ENCODE data around the gene TNFAIP8L1.
A peak's percentile ranks its signal among the peaks of the same experiment; 100 is the strongest.

The TNFAIP8L1 gene

GRCh38 chr19:4652075-4652474, 12.8 kb downstream of the TNFAIP8L1 start:
- Histone ChIP-seq H3K27me3 (ENCODE audit: control insufficient read depth, insufficient read depth, low read length) (no peaks in the 10 kb centered on the region), H3K4me1 (ENCODE audit: control insufficient read depth, insufficient read depth, low read length) (no peaks in the 10 kb centered on the region; the same call in 1 of the 2 replicates), H3K4me3 (ENCODE audit: low read depth, low read length) (no peak overlapping the region), H3K9ac (ENCODE audit: low read length) (no peak overlapping the region), H3K9me3 (ENCODE audit: control insufficient read depth, insufficient read depth, low read depth, low read length) (no peaks in the 10 kb centered on the region), H3K36me3 (ENCODE audit: control insufficient read depth, insufficient read depth, low read length) (peaks cover 16% of the 10 kb centered on the region; the same call in 1 of the 2 replicates), H3K27ac (ENCODE audit: low read depth, low read length) (no peak overlapping the region)

DNA sequence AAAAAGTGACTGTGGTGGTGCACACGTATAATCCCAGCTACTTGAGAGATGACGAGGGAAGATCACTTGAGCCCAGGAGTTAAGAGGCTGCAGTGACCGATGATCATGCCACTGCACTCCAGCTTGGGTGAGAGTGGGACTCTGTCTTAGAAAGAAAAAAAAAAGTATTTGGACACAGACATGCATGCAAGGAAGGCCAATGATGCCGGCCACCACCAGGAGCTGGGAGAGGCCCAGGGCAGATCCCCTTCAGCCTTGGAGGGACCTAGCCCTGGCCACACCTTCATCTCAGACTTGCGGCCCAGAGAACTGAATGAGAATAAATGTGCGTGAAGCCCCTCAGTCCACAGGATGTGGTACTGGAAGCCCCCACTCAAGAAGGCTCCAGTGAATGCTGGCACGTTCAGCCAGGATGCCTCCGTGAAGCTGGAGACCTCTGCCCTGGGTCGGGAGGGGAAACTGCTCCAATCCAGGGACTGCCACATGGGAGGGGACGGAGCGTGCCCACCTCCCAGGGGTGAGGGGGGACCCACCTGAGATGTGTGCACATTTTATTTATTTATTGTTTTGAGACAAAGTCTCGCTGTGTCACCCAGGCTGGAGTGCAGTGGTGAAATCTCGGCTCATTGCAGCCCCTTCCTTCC, 14.6 kb downstream of the TNFAIP8L1 start:
- peaks cover 33% of the 10 kb centered on the region for H3K36me3 ChIP-seq (ENCODE audit: control insufficient read depth, insufficient read depth, low read length)
- no peak overlapping the region for H3K9ac ChIP-seq (ENCODE audit: low read length)
- no peaks in the 10 kb centered on the region; the same call in 1 of the 2 replicates for H3K9me3 ChIP-seq (ENCODE audit: control insufficient read depth, insufficient read depth, low read depth, low read length)
- H3K27me3 ChIP-seq (ENCODE audit: control insufficient read depth, insufficient read depth, low read length), result no peaks in the 10 kb centered on the region
- no peak overlapping the region for H3K27ac ChIP-seq (ENCODE audit: low read depth, low read length)
- H3K4me3 ChIP-seq (ENCODE audit: low read depth, low read length), result no peak overlapping the region
- no peaks in the 10 kb centered on the region for H3K4me1 ChIP-seq (ENCODE audit: control insufficient read depth, insufficient read depth, low read length)

DNA sequence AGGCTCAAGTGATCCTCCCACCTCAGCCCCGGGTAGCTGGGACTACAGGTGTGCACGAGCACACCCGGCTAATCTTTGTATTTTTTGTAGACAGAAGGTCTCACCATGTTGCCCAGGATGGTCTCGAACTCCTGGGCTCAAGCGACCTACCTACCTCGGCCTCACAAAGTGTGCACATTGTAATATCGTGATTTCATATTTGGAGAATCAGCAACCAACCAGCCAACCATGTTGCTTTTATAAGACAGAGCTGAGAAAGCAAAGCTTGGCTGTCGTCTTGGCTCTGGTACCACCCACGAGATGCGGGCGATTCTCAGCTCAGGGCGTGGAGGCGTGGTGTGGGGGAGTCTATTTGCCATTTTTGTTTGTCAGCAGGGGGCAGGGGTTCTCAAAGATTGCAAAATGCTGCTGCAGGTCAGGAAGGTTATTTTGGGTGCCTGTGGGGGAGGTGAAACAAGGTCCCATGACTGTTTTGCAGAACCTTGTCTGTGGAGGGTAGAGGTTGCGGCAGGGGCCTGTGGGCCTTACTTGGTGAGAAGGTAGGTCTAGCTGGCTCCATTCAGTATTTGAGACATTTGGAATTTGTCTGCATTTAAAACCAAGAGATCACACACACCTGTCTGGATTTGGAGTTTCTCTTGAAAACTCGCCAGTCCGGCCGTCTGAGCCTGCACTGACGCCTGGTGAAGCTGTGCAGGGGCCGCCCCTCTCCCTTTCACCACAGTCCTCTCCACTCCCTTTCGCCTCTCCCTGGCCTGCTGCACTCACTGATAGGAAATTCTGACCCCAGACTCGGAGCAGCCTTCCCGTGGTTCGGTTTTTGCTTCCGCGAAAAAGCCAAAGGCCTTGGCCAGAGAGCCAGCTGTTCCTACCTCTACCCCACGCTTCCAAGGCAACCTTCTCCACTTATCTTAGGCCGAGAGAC, 15.4 kb downstream of the TNFAIP8L1 start:
- no peak overlapping the region for H3K9ac ChIP-seq (ENCODE audit: low read length)
- no peak overlapping the region for H3K4me3 ChIP-seq (ENCODE audit: low read depth, low read length)
- peaks cover 38% of the 10 kb centered on the region for H3K36me3 ChIP-seq (ENCODE audit: control insufficient read depth, insufficient read depth, low read length)
- no peaks in the 10 kb centered on the region for H3K27me3 ChIP-seq (ENCODE audit: control insufficient read depth, insufficient read depth, low read length)
- no peaks in the 10 kb centered on the region; the same call in 1 of the 2 replicates for H3K9me3 ChIP-seq (ENCODE audit: control insufficient read depth, insufficient read depth, low read depth, low read length)
- no peak overlapping the region for H3K27ac ChIP-seq (ENCODE audit: low read depth, low read length)
- no peaks in the 10 kb centered on the region for H3K4me1 ChIP-seq (ENCODE audit: control insufficient read depth, insufficient read depth, low read length)

- no peaks in the 10 kb centered on the region; the same call in 1 of the 2 replicates for H3K9me3 ChIP-seq (ENCODE audit: control insufficient read depth, insufficient read depth, low read depth, low read length)
- H3K27ac ChIP-seq (ENCODE audit: low read depth, low read length), result no peak overlapping the region
- H3K36me3 ChIP-seq (ENCODE audit: control insufficient read depth, insufficient read depth, low read length), result peaks cover 49% of the 10 kb centered on the region
- H3K4me3 ChIP-seq (ENCODE audit: low read depth, low read length), result no peak overlapping the region
- no peaks in the 10 kb centered on the region for H3K4me1 ChIP-seq (ENCODE audit: control insufficient read depth, insufficient read depth, low read length)
- H3K9ac ChIP-seq (ENCODE audit: low read length), result no peak overlapping the region
- no peaks in the 10 kb centered on the region for H3K27me3 ChIP-seq (ENCODE audit: control insufficient read depth, insufficient read depth, low read length)
These were observed 16.8 kb downstream of the TNFAIP8L1 start for GRCh38 chr19:4656102-4656501.

DNA sequence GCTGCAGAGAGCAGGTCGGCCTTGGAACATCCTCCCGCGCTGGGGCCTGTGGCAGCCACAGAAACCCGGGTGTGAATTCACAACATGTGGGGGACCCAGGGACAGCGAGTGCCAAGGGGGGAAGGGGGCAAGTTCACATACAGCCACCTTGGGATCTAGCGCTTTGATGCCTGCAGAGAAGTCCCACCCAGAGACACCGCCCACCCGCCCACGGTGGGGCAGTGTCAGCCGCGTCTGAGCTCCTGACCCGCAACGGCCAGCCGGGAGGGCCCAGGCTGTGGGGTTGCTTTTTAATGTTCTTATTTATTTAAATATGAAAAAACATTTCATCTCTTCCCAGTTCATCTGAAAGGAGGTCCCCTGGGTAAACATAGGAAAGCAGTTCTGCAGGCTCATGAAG, 17.9 kb downstream of the TNFAIP8L1 start:
- Histone ChIP-seq H3K36me3 (ENCODE audit: control insufficient read depth, insufficient read depth, low read length) (peaks cover 54% of the 10 kb centered on the region), H3K4me1 (ENCODE audit: control insufficient read depth, insufficient read depth, low read length) (no peaks in the 10 kb centered on the region)

DNA sequence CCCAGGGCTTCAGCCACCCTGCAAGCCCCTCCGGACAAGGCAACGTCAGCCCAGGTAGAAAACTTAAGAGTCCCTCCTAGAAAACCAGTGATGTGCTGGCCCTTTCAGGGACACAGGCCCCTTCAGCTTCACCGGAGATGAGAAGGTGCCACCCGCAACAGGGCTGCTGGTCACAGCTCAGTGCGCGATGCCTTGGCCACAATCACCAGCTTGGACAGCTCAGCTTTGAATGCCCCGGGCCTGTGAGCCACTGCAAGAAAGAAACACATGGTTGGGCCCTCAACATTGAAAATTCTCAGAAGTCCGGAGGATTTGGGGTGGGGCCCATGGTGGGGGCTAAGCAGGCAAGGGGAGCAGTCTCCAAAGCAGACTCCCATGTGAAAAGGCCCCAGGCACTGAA, 18.5 kb downstream of the TNFAIP8L1 start:
- Histone ChIP-seq H3K36me3 (ENCODE audit: control insufficient read depth, insufficient read depth, low read length) (peaks cover 60% of the 10 kb centered on the region), H3K4me1 (ENCODE audit: control insufficient read depth, insufficient read depth, low read length) (no peaks in the 10 kb centered on the region), H3K27ac (ENCODE audit: low read depth, low read length) (no peak overlapping the region), H3K9me3 (ENCODE audit: control insufficient read depth, insufficient read depth, low read depth, low read length) (no peaks in the 10 kb centered on the region; the same call in 1 of the 2 replicates), H3K4me3 (ENCODE audit: low read depth, low read length) (no peak overlapping the region), H3K27me3 (ENCODE audit: control insufficient read depth, insufficient read depth, low read length) (no peaks in the 10 kb centered on the region), H3K9ac (ENCODE audit: low read length) (no peak overlapping the region)

More for the DNA sequence above, 17.9 kb downstream of the TNFAIP8L1 start:
- no peaks in the 10 kb centered on the region for H3K27me3 ChIP-seq (ENCODE audit: control insufficient read depth, insufficient read depth, low read length)
- H3K27ac ChIP-seq (ENCODE audit: low read depth, low read length), result no peak overlapping the region
- no peak overlapping the region for H3K9ac ChIP-seq (ENCODE audit: low read length)
- no peaks in the 10 kb centered on the region; the same call in 1 of the 2 replicates for H3K9me3 ChIP-seq (ENCODE audit: control insufficient read depth, insufficient read depth, low read depth, low read length)
- H3K4me3 ChIP-seq (ENCODE audit: low read depth, low read length), result no peak overlapping the region

DNA sequence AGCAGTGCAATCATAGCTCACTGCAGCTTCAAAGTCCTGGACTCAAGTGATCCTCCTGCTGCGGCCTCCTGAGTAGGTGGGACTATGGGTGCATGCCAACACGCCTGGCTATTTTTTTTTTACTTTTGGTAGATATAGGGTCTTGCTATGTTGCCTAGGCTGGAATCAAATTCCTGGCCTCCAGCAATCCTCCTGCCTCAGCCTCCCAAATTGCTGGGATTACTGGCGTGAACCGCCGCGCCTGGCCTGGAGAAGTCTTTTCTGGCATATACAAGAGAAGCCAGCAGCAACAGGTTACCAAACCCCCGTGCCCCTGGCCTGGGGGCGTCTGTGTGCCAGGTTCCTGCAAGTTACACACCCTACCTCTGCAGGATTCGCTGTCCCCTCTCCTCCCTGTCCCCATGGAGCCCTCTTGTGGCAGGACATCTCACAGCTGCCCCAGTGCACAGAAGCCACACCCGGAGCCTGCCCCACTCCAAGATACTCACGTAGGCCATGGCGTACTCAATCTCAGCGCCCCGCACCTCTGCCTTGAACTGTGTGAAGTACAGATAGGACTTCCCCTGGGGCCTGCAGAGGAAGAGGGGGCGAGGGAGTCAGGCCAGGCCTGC, 21.0 kb downstream of the TNFAIP8L1 start:
- H3K36me3 ChIP-seq (ENCODE audit: control insufficient read depth, insufficient read depth, low read length), result peaks cover 68% of the 10 kb centered on the region
- no peaks in the 10 kb centered on the region; the same call in 1 of the 2 replicates for H3K9me3 ChIP-seq (ENCODE audit: control insufficient read depth, insufficient read depth, low read depth, low read length)
- no peak overlapping the region for H3K27ac ChIP-seq (ENCODE audit: low read depth, low read length)
- H3K4me3 ChIP-seq (ENCODE audit: low read depth, low read length), result no peak overlapping the region
- H3K9ac ChIP-seq (ENCODE audit: low read length), result peak overlapping the region; percentile 34
- H3K4me1 ChIP-seq (ENCODE audit: control insufficient read depth, insufficient read depth, low read length), result no peaks in the 10 kb centered on the region
- no peaks in the 10 kb centered on the region for H3K27me3 ChIP-seq (ENCODE audit: control insufficient read depth, insufficient read depth, low read length)

DNA sequence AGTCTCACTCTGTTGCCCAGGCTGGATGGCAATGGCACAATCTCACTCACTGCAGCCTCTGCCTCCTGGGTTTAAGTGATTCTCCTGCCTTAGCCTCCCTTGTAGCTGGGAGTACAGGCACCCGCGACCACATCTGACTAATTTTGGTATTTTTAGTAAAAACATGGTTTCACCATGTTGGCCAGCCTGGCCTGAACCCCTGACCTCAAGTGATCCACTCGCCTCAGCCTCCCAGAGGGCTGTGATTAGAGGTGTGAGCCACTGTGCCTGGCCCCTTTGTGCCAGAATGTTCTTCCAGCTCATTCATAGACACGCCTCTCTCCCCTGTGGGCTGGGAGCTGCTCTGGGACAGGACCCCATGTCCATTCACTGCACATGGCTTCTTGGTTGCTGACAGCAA, 21.7 kb downstream of the TNFAIP8L1 start:
- Histone ChIP-seq H3K9ac (ENCODE audit: low read length) (no peak overlapping the region), H3K27me3 (ENCODE audit: control insufficient read depth, insufficient read depth, low read length) (no peaks in the 10 kb centered on the region), H3K36me3 (ENCODE audit: control insufficient read depth, insufficient read depth, low read length) (peaks cover 70% of the 10 kb centered on the region), H3K4me3 (ENCODE audit: low read depth, low read length) (no peak overlapping the region), H3K4me1 (ENCODE audit: control insufficient read depth, insufficient read depth, low read length) (no peaks in the 10 kb centered on the region), H3K27ac (ENCODE audit: low read depth, low read length) (no peak overlapping the region), H3K9me3 (ENCODE audit: control insufficient read depth, insufficient read depth, low read depth, low read length) (no peaks in the 10 kb centered on the region; the same call in 1 of the 2 replicates)

DNA sequence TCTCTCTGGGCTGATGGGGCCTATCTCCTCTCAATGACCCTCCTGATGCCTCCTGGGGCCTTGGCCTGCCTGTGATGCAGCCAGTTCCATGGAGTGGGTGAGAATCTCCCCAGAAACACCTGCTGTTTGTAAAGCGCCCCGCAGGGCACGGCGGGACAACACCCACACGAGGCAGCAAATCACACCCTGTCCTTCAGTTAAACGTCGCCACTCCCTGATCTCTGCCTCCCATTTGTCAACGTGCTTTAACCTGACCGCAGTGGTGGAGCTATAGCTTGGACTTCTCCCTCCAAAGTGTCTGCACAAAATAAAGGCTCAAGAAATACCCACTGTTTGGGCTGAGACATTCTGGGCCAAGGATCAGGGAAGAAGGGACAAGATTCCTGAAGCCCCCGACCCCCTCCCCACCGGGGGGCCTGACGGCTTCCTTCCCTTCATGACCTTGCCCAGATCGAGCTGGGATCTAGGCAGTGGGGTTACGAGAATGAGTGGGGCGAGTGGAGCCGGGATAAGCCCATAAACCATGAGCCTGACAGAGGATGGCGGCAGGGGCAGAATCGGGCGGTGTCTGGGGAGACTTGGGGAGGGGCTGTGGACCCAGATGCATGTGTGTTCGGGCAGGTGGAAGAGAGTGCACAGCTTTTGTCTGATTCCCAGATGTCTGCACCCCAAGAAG, 22.8 kb downstream of the TNFAIP8L1 start:
- H3K9ac ChIP-seq (ENCODE audit: low read length), result no peak overlapping the region
- no peaks in the 10 kb centered on the region for H3K27me3 ChIP-seq (ENCODE audit: control insufficient read depth, insufficient read depth, low read length)
- no peak overlapping the region for H3K4me3 ChIP-seq (ENCODE audit: low read depth, low read length)
- H3K4me1 ChIP-seq (ENCODE audit: control insufficient read depth, insufficient read depth, low read length), result no peaks in the 10 kb centered on the region
- peaks cover 66% of the 10 kb centered on the region for H3K36me3 ChIP-seq (ENCODE audit: control insufficient read depth, insufficient read depth, low read length)
- no peaks in the 10 kb centered on the region; the same call in 1 of the 2 replicates for H3K9me3 ChIP-seq (ENCODE audit: control insufficient read depth, insufficient read depth, low read depth, low read length)
- H3K27ac ChIP-seq (ENCODE audit: low read depth, low read length), result no peak overlapping the region

DNA sequence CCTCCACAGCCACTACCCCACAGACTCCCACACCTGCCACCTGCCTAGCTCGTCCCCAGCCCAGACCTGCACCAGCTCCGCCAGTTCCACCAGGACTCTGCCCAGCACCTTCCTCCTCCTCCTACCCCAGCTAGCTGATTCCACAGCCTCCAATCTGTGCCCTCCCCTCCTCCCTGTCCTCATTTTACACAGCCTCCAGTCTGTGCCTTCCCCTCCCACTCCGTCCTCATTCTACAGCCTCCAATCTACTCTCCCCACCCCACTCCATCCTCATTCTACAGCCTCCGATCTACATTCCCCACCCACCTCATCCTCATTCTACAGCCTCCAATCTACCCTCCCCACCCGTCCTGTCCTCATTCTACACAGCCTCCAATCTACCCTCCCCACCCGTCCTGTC, 23.5 kb downstream of the TNFAIP8L1 start:
- Histone ChIP-seq H3K9ac (ENCODE audit: low read length) (no peak overlapping the region), H3K36me3 (ENCODE audit: control insufficient read depth, insufficient read depth, low read length) (peaks cover 59% of the 10 kb centered on the region), H3K27me3 (ENCODE audit: control insufficient read depth, insufficient read depth, low read length) (no peaks in the 10 kb centered on the region), H3K9me3 (ENCODE audit: control insufficient read depth, insufficient read depth, low read depth, low read length) (no peaks in the 10 kb centered on the region; the same call in 1 of the 2 replicates), H3K27ac (ENCODE audit: low read depth, low read length) (no peak overlapping the region), H3K4me1 (ENCODE audit: control insufficient read depth, insufficient read depth, low read length) (no peaks in the 10 kb centered on the region), H3K4me3 (ENCODE audit: low read depth, low read length) (no peak overlapping the region)

All from HUES6 (cell line).